Hypothalamus (tissue), 51 donors: ENCODE data around the gene PLCE1.

ENCODE experiments used
- DNase-seq, 51 donors: peaks; one replicate each; lab custom pipeline; 2025; lab: John Stamatoyannopoulos, UW

The PLCE1 gene

GRCh38 chr10:94016727-94017714 is 23.3 kb downstream of the PLCE1 start:
- DNase-seq: peak in 5 of 51 donors; percentile 1 to 16 (median 12)

DNA sequence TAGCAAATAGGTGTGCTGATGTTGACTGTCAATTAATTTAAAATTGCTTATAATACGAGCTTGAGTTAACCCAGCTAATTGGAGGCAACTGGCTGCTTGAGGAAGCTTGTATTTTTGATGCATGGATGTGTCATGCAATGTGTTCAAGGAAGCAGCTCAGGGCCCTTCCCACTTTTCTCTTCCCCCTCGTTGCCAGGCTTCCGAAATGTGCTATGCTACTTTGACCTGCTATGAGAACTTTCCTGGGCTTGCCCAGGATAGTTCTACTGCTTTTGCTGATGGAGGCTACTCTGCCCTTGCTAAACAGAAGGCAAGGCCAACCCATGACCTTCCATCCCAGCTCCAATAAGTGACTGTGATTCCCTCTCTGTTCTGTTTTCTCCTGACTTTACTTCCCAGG is 24.4 kb downstream of the PLCE1 start:
- no peak for DNase-seq

- no peak for DNase-seq
Observed at GRCh38 chr10:94023906-94024305, 30.2 kb downstream of the PLCE1 start.

- DNase-seq: no peak
Observed at GRCh38 chr10:94024407-94024806, 30.7 kb downstream of the PLCE1 start.

DNA sequence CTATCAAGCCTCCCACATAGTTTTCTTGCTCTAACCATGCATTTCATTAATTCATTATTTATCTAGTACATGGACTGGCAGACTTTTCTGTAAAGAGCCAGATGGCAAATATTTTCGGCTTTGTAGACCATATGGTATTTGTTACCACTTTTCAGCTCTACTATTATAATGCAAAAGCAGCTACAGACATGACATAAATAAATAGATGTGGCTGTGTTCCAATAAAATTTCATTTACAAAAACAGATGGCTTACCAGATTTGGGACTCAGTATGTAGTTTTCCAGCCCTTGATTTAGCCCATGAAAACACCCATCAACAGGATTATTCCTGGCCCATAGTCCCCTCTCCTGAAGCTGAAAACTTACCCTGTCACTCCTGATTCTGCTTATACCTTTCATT is 32.1 kb downstream of the PLCE1 start:
- no peak for DNase-seq

- DNase-seq: no peak
Observed at GRCh38 chr10:94027197-94027596, 33.5 kb downstream of the PLCE1 start.

DNA sequence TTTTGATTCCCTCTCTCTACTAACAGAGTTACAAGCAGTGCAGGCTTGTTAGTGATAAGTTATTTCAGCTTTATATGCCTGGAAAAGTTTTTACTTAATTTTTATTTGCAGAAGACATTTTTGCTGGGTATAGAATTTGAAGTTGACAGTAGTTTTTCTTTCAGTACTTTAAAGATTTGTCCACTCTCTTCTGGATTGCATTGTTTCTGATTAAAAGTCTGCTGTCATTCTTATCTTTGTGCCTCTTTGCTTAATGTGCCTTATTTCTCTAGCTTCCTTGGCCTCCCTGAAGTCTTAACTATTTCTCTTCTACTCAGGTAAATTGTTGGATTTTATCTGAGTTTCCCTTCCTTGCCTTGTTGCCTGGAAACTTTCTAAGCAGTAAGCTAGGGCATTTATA is 36.2 kb downstream of the PLCE1 start:
- DNase-seq: no peak

DNA sequence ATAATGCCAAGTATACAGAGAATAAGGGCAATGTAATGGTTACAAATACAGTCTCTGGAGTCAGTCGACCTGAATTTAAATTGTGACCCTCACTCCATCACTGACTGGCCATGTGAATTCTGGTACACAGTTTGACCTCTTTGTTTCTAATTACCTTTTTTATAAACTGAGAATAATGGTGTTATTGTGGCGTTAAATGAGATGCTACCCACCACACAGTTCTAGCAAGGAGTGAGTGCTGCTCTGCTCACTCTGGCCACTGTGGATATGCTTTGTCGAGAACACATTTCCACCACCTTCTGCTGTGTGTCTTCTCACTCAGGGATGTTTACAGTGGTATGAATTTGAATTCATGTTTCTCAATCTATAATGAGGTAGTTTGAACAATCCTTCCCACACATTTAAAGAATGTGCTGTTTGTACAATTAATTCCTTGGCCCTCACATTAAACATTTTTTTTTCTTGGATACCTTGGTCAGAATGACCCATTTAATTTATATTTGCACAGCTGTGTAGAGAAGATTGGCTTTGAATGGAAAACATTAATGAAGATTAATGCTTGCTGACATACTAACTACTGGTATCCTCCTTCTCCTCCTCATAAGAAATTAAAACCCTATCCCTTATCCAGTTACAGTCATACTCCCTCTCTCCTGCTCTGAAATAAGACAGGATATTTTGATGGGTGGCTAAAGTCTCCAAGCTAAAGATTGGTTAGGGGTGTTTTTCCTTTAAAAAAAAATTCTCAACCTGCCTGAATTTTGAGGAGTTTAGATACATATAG is 42.4 kb downstream of the PLCE1 start:
- DNase-seq: no peak

- DNase-seq: no peak
Observed at GRCh38 chr10:94036766-94037033, 43.0 kb downstream of the PLCE1 start.

GRCh38 chr10:94037286-94037685 is 43.6 kb downstream of the PLCE1 start:
- DNase-seq: no peak

- no peak for DNase-seq
Observed at GRCh38 chr10:94038024-94038423, 44.3 kb downstream of the PLCE1 start.

- no peak for DNase-seq
Observed at GRCh38 chr10:94041206-94041605, 47.5 kb downstream of the PLCE1 start.

DNA sequence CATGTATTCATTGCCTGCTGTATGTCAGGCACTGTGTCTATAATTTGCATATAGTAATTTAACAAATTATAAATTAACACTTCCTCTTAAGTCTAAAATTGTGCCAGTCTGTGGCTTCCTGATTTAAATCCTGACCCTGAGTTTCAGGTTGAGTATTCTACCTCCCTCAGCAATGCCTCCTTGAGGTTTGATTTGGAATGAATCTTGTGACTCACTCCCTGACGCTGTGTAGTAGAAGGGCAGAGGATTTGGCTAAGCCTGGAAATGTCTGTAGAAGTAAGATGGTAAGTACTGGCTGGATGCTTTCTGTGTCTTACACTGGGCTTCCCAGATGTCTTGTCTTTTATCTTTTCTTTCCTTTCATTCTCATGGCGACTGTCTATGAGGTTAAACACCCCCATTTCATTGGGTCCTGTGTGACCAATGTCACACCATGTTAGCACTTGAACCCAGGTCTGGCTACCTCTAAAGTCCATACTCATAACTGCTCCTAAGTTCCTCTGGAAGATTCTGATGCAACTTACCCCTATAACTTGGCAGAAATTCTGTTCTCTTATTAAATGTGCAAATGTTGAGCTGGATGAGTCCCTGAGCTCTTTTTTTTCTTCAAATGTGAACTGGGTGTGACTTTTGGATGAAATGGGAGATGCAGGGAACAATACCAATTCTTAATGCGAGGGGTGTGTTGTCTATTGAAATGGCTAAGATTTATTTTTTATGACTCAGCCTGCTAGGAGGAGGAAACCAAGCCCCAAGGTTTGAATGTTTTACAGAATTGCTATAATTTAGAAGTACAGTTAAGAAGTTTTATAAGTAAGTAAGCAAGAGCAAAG is 48.5 kb downstream of the PLCE1 start:
- no peak for DNase-seq

DNA sequence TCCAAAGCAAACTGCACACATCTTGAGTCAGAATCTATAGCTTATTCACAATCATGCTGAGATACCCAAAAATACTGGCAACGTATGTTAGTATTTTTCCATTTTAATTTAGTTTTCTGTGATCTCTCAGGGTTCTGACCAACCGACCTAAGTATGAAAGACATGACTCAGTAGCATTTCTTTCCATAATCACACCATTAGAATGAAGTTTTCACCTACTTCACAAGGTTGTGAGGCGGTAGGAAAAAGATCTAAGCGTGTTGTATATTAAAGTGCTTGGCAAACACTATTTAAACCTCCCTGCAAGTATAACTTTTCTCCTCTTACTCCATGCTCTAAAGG is 49.1 kb downstream of the PLCE1 start:
- no peak for DNase-seq
